ENCODE data around the gene BRAT1.
"Not testable (repeated sequence)": the region's sequence is repeated elsewhere in the genome, so short reads cannot be mapped to it uniquely, and the experiment has no call there.

BRAT1 gene

GRCh38 chr7:2537981-2538851 lies 17.1 kb downstream of the BRAT1 start:
- DNase-seq = no peak

- DNase-seq = not testable (repeated sequence)
Observed at GRCh38 chr7:2535872-2536627, 19.3 kb downstream of the BRAT1 start.

- not testable (repeated sequence) for DNase-seq
Observed at GRCh38 chr7:2534214-2534613, 21.1 kb downstream of the BRAT1 start.

GRCh38 chr7:2533566-2533965 lies 21.8 kb downstream of the BRAT1 start:
- DNase-seq = not testable (repeated sequence)

GRCh38 chr7:2532816-2533215 lies 22.5 kb downstream of the BRAT1 start:
- not testable (repeated sequence) for DNase-seq

- peak; percentile 12 for DNase-seq
Observed at GRCh38 chr7:2532199-2532772, 23.0 kb downstream of the BRAT1 start.

- peak; percentile 27 for DNase-seq
Observed at GRCh38 chr7:2531796-2532110, 23.6 kb downstream of the BRAT1 start.

- DNase-seq = peak; percentile 40
Observed at GRCh38 chr7:2530994-2531795, 24.1 kb downstream of the BRAT1 start.

- peak; percentile 4 for DNase-seq
Observed at GRCh38 chr7:2530071-2530987, 25.0 kb downstream of the BRAT1 start.

GRCh38 chr7:2529161-2530070 lies 25.9 kb downstream of the BRAT1 start:
- no peak for DNase-seq

GRCh38 chr7:2528481-2529095 lies 26.7 kb downstream of the BRAT1 start:
- DNase-seq = peak; percentile 5

- DNase-seq = peak; percentile 17
Observed at GRCh38 chr7:2527505-2528467, 27.5 kb downstream of the BRAT1 start.

GRCh38 chr7:2526659-2527504 lies 28.4 kb downstream of the BRAT1 start:
- DNase-seq = no peak

GRCh38 chr7:2525658-2526630 lies 29.4 kb downstream of the BRAT1 start:
- DNase-seq = no peak

GRCh38 chr7:2524808-2525657 lies 30.3 kb downstream of the BRAT1 start:
- DNase-seq = no peak

Data from right kidney (tissue), 1 donor.